ENCODE results near the gene PLCL1.

PLCL1 gene

GRCh38 chr2:198055716-198056115 lies 251.3 kb downstream of the PLCL1 start:
- no peak for TF ChIP-seq ARNTL (CRISPR knock-in tag; IDR thresholded peaks at IDR 0.05; ENCODE audit: borderline replicate concordance, low read depth)
- no peak for TF ChIP-seq ZNF70 (CRISPR knock-in tag; IDR thresholded peaks at IDR 0.05)
- no peak for TF ChIP-seq CREB5 (CRISPR knock-in tag; IDR thresholded peaks at IDR 0.05; ENCODE audit: low read depth)
- TF ChIP-seq BACH2 (CRISPR knock-in tag; IDR thresholded peaks at IDR 0.05; ENCODE audit: borderline replicate concordance), result no peak
- no peak for TF ChIP-seq PPARA (CRISPR knock-in tag; IDR thresholded peaks at IDR 0.05; ENCODE audit: borderline replicate concordance)
- TF ChIP-seq OSR1 (CRISPR knock-in tag; IDR thresholded peaks at IDR 0.05), result no peak
- TF ChIP-seq PATZ1 (CRISPR knock-in tag; IDR thresholded peaks at IDR 0.05; ENCODE audit: borderline replicate concordance), result no peak
- TF ChIP-seq TCF4 (CRISPR knock-in tag; IDR thresholded peaks at IDR 0.05; ENCODE audit: borderline replicate concordance), result no peak
- no peak for TF ChIP-seq RARB (CRISPR knock-in tag; IDR thresholded peaks at IDR 0.05)
- TF ChIP-seq CSDC2 (CRISPR knock-in tag; IDR thresholded peaks at IDR 0.05), result no peak
- no peak for TF ChIP-seq ZC3H10 (CRISPR knock-in tag; IDR thresholded peaks at IDR 0.05)
- no peak for TF ChIP-seq TOX (CRISPR knock-in tag; IDR thresholded peaks at IDR 0.05; ENCODE audit: borderline replicate concordance)
- TF ChIP-seq ZNF565 (CRISPR knock-in tag; conservative IDR thresholded peaks at IDR 0.05; ENCODE audit: low read depth), result no peak
- no peak for TF ChIP-seq ZFP30 (CRISPR knock-in tag; IDR thresholded peaks at IDR 0.05)
- TF ChIP-seq CSRNP3 (CRISPR knock-in tag; IDR thresholded peaks at IDR 0.05), result no peak
- no peak for TF ChIP-seq SNAI2 (CRISPR knock-in tag; IDR thresholded peaks at IDR 0.05)
- TF ChIP-seq ESRRG (CRISPR knock-in tag; IDR thresholded peaks at IDR 0.05), result no peak
- TF ChIP-seq POU6F1 (CRISPR knock-in tag; IDR thresholded peaks at IDR 0.05; ENCODE audit: borderline replicate concordance, low read depth), result no peak
- no peak for TF ChIP-seq ISL1 (CRISPR knock-in tag; IDR thresholded peaks at IDR 0.05)
- ATAC-seq, result no peak

- TF ChIP-seq CREB5 (CRISPR knock-in tag; IDR thresholded peaks at IDR 0.05; ENCODE audit: low read depth) (no peak), ZNF70 (CRISPR knock-in tag; IDR thresholded peaks at IDR 0.05) (no peak), ZC3H10 (CRISPR knock-in tag; IDR thresholded peaks at IDR 0.05) (no peak), RARB (CRISPR knock-in tag; IDR thresholded peaks at IDR 0.05) (no peak), BACH2 (CRISPR knock-in tag; IDR thresholded peaks at IDR 0.05; ENCODE audit: borderline replicate concordance) (no peak), POU6F1 (CRISPR knock-in tag; IDR thresholded peaks at IDR 0.05; ENCODE audit: borderline replicate concordance, low read depth) (no peak), TCF4 (CRISPR knock-in tag; IDR thresholded peaks at IDR 0.05; ENCODE audit: borderline replicate concordance) (no peak), CSDC2 (CRISPR knock-in tag; IDR thresholded peaks at IDR 0.05) (no peak), OSR1 (CRISPR knock-in tag; IDR thresholded peaks at IDR 0.05) (no peak), ESRRG (CRISPR knock-in tag; IDR thresholded peaks at IDR 0.05) (no peak), ZNF565 (CRISPR knock-in tag; conservative IDR thresholded peaks at IDR 0.05; ENCODE audit: low read depth) (no peak), GLIS3 (CRISPR knock-in tag; IDR thresholded peaks at IDR 0.05) (no peak), PATZ1 (CRISPR knock-in tag; IDR thresholded peaks at IDR 0.05; ENCODE audit: borderline replicate concordance) (no peak), PPARA (CRISPR knock-in tag; IDR thresholded peaks at IDR 0.05; ENCODE audit: borderline replicate concordance) (no peak), CSRNP3 (CRISPR knock-in tag; IDR thresholded peaks at IDR 0.05) (no peak), ZNF8 (CRISPR knock-in tag; IDR thresholded peaks at IDR 0.05) (no peak), TSHZ2 (CRISPR knock-in tag; IDR thresholded peaks at IDR 0.05) (no peak)
- no peak for ATAC-seq
Measured at GRCh38 chr2:198056836-198057235, 252.4 kb downstream of the PLCL1 start.

All from SK-N-SH treated with all-trans-retinoic acid at 6 μM for 48 hours (cell line).